ENCODE data around the gene PRTG.

PRTG gene

DNA sequence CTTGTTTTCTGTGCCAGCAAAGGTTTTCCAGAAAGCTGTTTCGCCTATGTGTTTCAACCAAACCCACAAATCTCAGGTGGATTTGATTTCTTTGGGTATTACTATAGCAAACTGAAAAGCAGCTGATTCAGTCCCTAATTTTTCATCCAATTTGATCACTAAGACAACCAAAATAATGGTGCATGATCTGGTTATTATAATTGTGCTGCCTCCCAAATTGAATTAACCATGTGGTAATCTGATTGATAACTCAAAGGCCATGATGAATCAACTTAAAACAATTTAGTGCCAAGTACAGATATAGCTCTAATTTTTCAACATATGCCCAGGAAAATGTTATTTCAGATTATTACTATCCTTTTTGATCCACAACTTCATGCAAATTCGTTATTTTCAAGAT is 30.6 kb downstream of the PRTG start:
- TF ChIP-seq, protein P1, sequence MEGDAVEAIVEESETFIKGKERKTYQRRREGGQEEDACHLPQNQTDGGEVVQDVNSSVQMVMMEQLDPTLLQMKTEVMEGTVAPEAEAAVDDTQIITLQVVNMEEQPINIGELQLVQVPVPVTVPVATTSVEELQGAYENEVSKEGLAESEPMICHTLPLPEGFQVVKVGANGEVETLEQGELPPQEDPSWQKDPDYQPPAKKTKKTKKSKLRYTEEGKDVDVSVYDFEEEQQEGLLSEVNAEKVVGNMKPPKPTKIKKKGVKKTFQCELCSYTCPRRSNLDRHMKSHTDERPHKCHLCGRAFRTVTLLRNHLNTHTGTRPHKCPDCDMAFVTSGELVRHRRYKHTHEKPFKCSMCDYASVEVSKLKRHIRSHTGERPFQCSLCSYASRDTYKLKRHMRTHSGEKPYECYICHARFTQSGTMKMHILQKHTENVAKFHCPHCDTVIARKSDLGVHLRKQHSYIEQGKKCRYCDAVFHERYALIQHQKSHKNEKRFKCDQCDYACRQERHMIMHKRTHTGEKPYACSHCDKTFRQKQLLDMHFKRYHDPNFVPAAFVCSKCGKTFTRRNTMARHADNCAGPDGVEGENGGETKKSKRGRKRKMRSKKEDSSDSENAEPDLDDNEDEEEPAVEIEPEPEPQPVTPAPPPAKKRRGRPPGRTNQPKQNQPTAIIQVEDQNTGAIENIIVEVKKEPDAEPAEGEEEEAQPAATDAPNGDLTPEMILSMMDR (IDR thresholded peaks at IDR 0.05; ENCODE audit: insufficient read depth, missing control alignments), result no peak
- DNase-seq (ENCODE audit: insufficient read length, low spot score) (no peak), FAIRE-seq (no peak)

DNA sequence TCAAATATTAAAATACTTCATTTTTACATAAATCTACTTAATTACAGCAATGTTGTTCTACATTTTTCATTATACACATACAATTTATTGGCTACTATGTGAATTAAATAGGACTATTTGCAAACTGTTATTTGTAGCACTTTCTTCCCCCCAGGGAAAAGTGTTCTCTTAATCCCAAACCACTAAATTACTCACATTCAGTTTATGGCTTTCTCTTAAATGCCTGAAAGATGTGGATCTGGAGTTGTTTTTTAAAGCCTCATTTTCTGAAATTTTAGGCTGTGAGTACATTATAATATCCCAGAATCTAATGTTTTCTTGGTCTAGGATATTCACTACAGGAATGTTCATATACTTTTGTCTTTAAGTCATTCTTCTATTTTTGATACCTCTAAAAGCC is 32.7 kb downstream of the PRTG start:
- TF ChIP-seq, protein P1 (IDR thresholded peaks at IDR 0.05; ENCODE audit: insufficient read depth, missing control alignments), result no peak
- DNase-seq (ENCODE audit: insufficient read length, low spot score), result no peak
- no peak for FAIRE-seq

DNA sequence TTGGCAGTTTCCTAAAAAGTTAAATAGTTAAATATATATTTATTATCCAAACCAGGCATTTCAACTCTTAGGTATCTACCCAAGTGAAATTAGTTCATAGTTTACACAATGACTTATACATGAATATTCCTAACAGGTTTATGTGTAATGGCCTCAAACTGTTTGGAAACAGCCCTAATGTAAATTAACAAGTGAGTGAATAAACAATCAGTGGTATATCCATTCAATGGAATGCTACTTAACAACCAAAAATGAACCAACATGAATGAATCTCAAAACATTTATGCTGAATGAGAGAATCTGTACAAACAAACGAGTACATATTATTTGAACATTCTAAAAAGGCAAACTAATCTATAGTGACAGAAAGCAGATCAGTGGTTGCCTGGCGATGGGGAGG is 33.5 kb downstream of the PRTG start:
- DNase-seq (ENCODE audit: insufficient read length, low spot score) (no peak), FAIRE-seq (no peak)
- TF ChIP-seq, protein P1 (IDR thresholded peaks at IDR 0.05; ENCODE audit: insufficient read depth, missing control alignments), result no peak

GRCh38 chr15:55708720-55709119 is 34.2 kb downstream of the PRTG start:
- TF ChIP-seq, protein P1 (IDR thresholded peaks at IDR 0.05; ENCODE audit: insufficient read depth, missing control alignments), result no peak
- FAIRE-seq (no peak), DNase-seq (ENCODE audit: insufficient read length, low spot score) (no peak)

- TF ChIP-seq, protein P1 (IDR thresholded peaks at IDR 0.05; ENCODE audit: insufficient read depth, missing control alignments), result no peak
- DNase-seq (ENCODE audit: insufficient read length, low spot score), result no peak
- no peak for FAIRE-seq
Observed at GRCh38 chr15:55707951-55708350, 35.0 kb downstream of the PRTG start.

GRCh38 chr15:55707518-55707917 is 35.4 kb downstream of the PRTG start:
- DNase-seq (ENCODE audit: insufficient read length, low spot score) (no peak), FAIRE-seq (no peak)
- TF ChIP-seq, protein P1 (IDR thresholded peaks at IDR 0.05; ENCODE audit: insufficient read depth, missing control alignments), result no peak

GRCh38 chr15:55703873-55704301 is 39.1 kb downstream of the PRTG start:
- TF ChIP-seq, protein P1 (IDR thresholded peaks at IDR 0.05; ENCODE audit: insufficient read depth, missing control alignments), result no peak
- peak; percentile 11 for FAIRE-seq

More at GRCh38 chr15:55703873-55704301, 39.1 kb downstream of the PRTG start:
- no peak for DNase-seq (ENCODE audit: insufficient read length, low spot score)

All from D721Med (cell line).